ENCODE results near the gene AURKAIP1. TPM values are rescaled to one million over a fixed set of nuclear protein-coding genes. Genes with fewer than 3 reads are reported as not detected.

The AURKAIP1 gene
- total and polyA plus RNA-seq, 9 of the 15 experiments (the other 6 are each of a cell fraction or from before 2014, with no cell fraction given), result 7.8 to 478 (median 92.0) TPM

DNA sequence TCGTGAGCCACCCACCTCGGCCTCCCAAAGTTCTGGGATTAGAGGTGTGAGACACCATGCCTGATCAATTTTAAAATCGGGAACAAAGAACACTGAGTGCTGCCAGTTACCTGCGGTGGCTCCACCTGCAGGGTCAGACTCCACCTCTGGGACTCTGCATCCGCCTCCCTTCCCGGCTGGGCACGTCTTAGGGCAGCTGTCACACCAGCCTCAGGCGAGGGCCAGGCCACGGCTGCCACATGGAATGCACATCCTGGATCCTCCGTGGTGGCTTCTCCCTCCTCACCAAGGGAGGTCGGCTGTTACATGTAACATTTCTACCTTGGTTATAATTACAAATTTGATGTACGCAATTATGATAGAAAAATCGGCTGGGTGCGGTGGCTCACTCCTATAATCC lies 10.7 kb downstream of the AURKAIP1 start:
- Histone ChIP-seq H4K20me1 (replicated peaks; ENCODE audit: control insufficient read depth, insufficient read depth, low read length) (no peaks in the 10 kb centered on the region), H3K9me3 (replicated peaks; ENCODE audit: control insufficient read depth, insufficient read depth, low read depth, low read length) (peaks cover 12% of the 10 kb centered on the region), H3K4me3 (no peak overlapping the region), H3K4me1 (replicated peaks in 1 of 2; ENCODE audit: control insufficient read depth in 2 of 2, insufficient read depth in 2 of 2, low read length in 2 of 2) (peaks cover 1 to 28% of the 10 kb centered on the region in 2 experiments; a peak in 4 of 5 replicates), H3K36me3 (ENCODE audit: control insufficient read depth, insufficient read depth, low read length) (no peaks in the 10 kb centered on the region), H3K79me2 (ENCODE audit: control insufficient read depth, insufficient read depth, low read length) (no peaks in the 10 kb centered on the region), H3K4me2 (ENCODE audit: insufficient read depth, low read length) (no peak overlapping the region), H3K27me3 (ENCODE audit: control insufficient read depth in 2 of 2, insufficient read depth in 2 of 2, low read length in 2 of 2) (no peaks in the 10 kb centered on the region; a peak in 1 of 5 replicates), H3K9ac (ENCODE audit: insufficient read depth in 1 of 2, low read depth in 2 of 2, low read length in 2 of 2) (no peak overlapping the region), H2AFZ (ENCODE audit: low read depth, low read length) (no peak overlapping the region), H3K9me1 (ENCODE audit: control insufficient read depth, insufficient read depth, low read length) (no peaks in the 10 kb centered on the region), H3K27ac (ENCODE audit: extremely low read depth, low read depth, low read length) (no peak overlapping the region)
- TF ChIP-seq POLR2G (IDR thresholded peaks at IDR 0.05; ENCODE audit: low read depth, low read length), result no peak
- ChIA-PET CTCF (ENCODE audit: low intra/inter-chr PET ratio) (no interaction called here), POLR2A (no interaction called here)
- in situ Hi-C loops (cut with MboI) (loop anchor here (10.0 kb wide), 1 partner anchor 551 kb away; the partner anchor contains the start of genes CALML6 and TMEM52), intact Hi-C loops (cut with micrococcal nuclease) (no loop called here)
- ATAC-seq, result no peak
- BruUV-seq (replicated peaks), result no TSS peak
- DNase-seq (ENCODE audit: extremely low read depth in 1 of 4, low spot score in 3 of 4), result no peak
- 47% methylated on average over 14 of the region's 14 CpGs for WGBS (ENCODE audit: insufficient coverage, low coverage, missing lambda C conversion rate)
- no peak for FAIRE-seq

DNA sequence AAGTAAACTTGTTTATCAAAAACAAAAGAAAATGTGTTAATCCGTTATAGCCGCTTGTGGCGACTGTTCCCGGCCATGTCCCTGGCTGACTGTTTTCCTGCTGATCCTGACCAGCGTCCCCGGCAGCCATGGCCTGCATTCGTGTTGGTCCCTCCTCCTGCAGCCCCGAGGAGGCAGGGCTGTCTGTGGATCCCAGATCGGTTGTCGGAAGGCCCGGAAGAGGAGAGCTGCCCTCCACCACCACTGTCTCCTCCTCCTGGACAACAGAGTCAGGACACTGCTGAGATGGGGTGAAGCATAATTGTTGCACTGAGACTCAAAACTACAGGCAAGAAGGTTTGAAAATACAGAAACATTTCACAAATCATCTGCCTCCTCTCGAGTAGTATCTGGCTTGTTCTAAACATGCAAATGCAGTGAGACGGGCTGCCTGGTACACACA lies 13.0 kb downstream of the AURKAIP1 start:
- ChIA-PET CTCF (ENCODE audit: low intra/inter-chr PET ratio) (no interaction called here), POLR2A (no interaction called here)
- WGBS (ENCODE audit: insufficient coverage, low coverage, missing lambda C conversion rate), result 40% methylated on average over 13 of the region's 13 CpGs
- DNase-seq (ENCODE audit: extremely low read depth in 1 of 4, low spot score in 3 of 4), result no peak
- H3K9ac ChIP-seq (ENCODE audit: insufficient read depth in 1 of 2, low read depth in 2 of 2, low read length in 2 of 2), result 0 out of 4 replicates have a peak overlapping the region, but pooled peaks of 1 of the 2 experiments have one; percentile 47
- intact Hi-C loops (cut with micrococcal nuclease), result no loop called here
- H3K27ac ChIP-seq (ENCODE audit: extremely low read depth, low read depth, low read length), result no peak overlapping the region
- no peak for ATAC-seq
- H3K9me1 ChIP-seq (ENCODE audit: control insufficient read depth, insufficient read depth, low read length), result no peaks in the 10 kb centered on the region
- peaks cover 12% of the 10 kb centered on the region for H3K9me3 ChIP-seq (replicated peaks; ENCODE audit: control insufficient read depth, insufficient read depth, low read depth, low read length)
- H3K36me3 ChIP-seq (ENCODE audit: control insufficient read depth, insufficient read depth, low read length), result no peaks in the 10 kb centered on the region
- in situ Hi-C loops (cut with MboI), result loop anchor here (10.0 kb wide), 1 partner anchor 553 kb away; the partner anchor contains the start of genes CALML6 and TMEM52
- no peaks in the 10 kb centered on the region for H4K20me1 ChIP-seq (replicated peaks; ENCODE audit: control insufficient read depth, insufficient read depth, low read length)
- peak overlapping the region; percentile 20; the same call in 1 of the 2 replicates for H2AFZ ChIP-seq (ENCODE audit: low read depth, low read length)
- H3K79me2 ChIP-seq (ENCODE audit: control insufficient read depth, insufficient read depth, low read length), result peaks cover 6% of the 10 kb centered on the region; the same call in 2 of the 3 replicates
- FAIRE-seq, result no peak
- peaks cover 19 to 51% of the 10 kb centered on the region in 2 experiments for H3K4me1 ChIP-seq (replicated peaks in 1 of 2; ENCODE audit: control insufficient read depth in 2 of 2, insufficient read depth in 2 of 2, low read length in 2 of 2)
- BruUV-seq (replicated peaks), result no TSS peak
- H3K27me3 ChIP-seq (ENCODE audit: control insufficient read depth in 2 of 2, insufficient read depth in 2 of 2, low read length in 2 of 2), result no peaks in the 10 kb centered on the region; a peak in 1 of 5 replicates
- TF ChIP-seq ZBTB17 (CRISPR knock-in tag; IDR thresholded peaks at IDR 0.05), result peak; percentile 58; the same call in 1 of the 2 replicates
- TF ChIP-seq, protein P1, sequence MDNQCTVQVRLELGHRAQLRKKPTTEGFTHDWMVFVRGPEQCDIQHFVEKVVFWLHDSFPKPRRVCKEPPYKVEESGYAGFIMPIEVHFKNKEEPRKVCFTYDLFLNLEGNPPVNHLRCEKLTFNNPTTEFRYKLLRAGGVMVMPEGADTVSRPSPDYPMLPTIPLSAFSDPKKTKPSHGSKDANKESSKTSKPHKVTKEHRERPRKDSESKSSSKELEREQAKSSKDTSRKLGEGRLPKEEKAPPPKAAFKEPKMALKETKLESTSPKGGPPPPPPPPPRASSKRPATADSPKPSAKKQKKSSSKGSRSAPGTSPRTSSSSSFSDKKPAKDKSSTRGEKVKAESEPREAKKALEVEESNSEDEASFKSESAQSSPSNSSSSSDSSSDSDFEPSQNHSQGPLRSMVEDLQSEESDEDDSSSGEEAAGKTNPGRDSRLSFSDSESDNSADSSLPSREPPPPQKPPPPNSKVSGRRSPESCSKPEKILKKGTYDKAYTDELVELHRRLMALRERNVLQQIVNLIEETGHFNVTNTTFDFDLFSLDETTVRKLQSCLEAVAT (IDR thresholded peaks at IDR 0.05), result peak in 1 of 2 experiments; percentile 76; a peak in 2 of 4 replicates
- 0 out of 6 replicates have a peak, but pooled peaks of 1 of the 3 experiments have one; percentile 8 for TF ChIP-seq CTCF (IDR thresholded peaks at IDR 0.05 in 2 of 3, conservative IDR thresholded peaks at IDR 0.05 in 1 of 3; ENCODE audit: insufficient read depth in 2 of 3, low read depth in 1 of 3, low read length in 3 of 3)
- peak in 1 of 3 experiments; percentile 28 for TF ChIP-seq YY1 (IDR thresholded peaks at IDR 0.05; ENCODE audit: borderline replicate concordance in 1 of 3, control insufficient read depth in 1 of 3, extremely low read depth in 1 of 3, insufficient read depth in 3 of 3, insufficient read length in 1 of 3, insufficient replicate concordance in 2 of 3, low read depth in 1 of 3, low read length in 2 of 3)
- no peak for TF ChIP-seq MTF1 (CRISPR knock-in tag; IDR thresholded peaks at IDR 0.05; ENCODE audit: borderline replicate concordance)
- TF ChIP-seq, protein P2, sequence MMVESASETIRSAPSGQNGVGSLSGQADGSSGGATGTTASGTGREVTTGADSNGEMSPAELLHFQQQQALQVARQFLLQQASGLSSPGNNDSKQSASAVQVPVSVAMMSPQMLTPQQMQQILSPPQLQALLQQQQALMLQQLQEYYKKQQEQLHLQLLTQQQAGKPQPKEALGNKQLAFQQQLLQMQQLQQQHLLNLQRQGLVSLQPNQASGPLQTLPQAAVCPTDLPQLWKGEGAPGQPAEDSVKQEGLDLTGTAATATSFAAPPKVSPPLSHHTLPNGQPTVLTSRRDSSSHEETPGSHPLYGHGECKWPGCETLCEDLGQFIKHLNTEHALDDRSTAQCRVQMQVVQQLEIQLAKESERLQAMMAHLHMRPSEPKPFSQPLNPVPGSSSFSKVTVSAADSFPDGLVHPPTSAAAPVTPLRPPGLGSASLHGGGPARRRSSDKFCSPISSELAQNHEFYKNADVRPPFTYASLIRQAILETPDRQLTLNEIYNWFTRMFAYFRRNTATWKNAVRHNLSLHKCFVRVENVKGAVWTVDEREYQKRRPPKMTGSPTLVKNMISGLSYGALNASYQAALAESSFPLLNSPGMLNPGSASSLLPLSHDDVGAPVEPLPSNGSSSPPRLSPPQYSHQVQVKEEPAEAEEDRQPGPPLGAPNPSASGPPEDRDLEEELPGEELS (CRISPR knock-in tag; IDR thresholded peaks at IDR 0.05; ENCODE audit: borderline replicate concordance), result no peak
- H3K4me3 ChIP-seq, result no peak overlapping the region
- H3K4me2 ChIP-seq (ENCODE audit: insufficient read depth, low read length), result no peak overlapping the region

Measured in K562 (cell line).